ENCODE data around the gene NPAS3. TPM values are rescaled to one million over a fixed set of nuclear protein-coding genes. Genes with fewer than 3 reads are reported as not detected.

The NPAS3 gene
- 1 to 10 TPM; 2.0 to 9.5 (median 4.6) TPM for total RNA-seq
- polyA plus RNA-seq = under 1 TPM; 0.13 to 0.45 (median 0.24) TPM
- long read RNA-seq, donor 1 = 0 reads
- long read RNA-seq, donor 2 = 0 reads

DNA sequence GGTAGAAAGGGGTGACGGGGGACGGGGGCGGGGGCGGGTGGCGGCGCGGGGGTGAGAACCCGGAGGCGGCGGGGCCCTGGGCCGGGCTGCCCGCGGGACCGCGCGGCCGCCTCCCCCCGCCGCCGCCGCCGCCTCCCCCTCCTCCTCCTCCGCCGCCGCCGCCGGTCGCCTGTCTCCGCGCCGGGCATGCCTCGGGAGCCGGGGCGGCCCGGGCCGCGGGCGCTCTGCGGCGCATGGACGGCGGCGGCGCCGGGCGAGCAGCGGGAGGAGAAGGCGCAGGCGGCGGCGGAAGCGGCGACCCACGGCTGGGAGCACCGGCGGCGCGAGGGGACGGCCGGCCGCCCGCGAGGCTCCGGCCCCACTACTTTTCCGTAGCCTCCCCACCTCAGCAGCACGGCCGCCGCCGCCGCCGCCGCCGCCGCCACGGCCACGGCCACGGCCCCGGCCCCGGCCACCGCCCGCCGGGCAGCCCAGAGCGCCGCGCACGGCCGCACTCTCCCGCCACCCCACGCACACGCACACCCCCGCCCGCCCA is at the start of gene NPAS3:
Gene NPAS3 (plus strand): TSS at position 161 of the 535 bp plus-strand sequence.
- WGBS, 5 donors = 1 to 3% (median 2%) methylated on average over 30 to 87 of the region's 92 CpGs
- Histone ChIP-seq H3K36me3 (no peaks in the 10 kb centered on the region), H3K27ac (peak within 1 kb of the TSS in 7 of 8 donors; percentile 82 to 87 (median 86)), H3K9me3 (no peaks in the 10 kb centered on the region), H3K4me1 (peaks cover 0 to 42% (median 16%) of the 10 kb centered on the region in 6 donors), H3K4me3 (peak within 1 kb of the TSS; percentile 22 to 71 (median 44)), H3K27me3 (replicated peaks in 1 of 7) (peaks cover 3 to 75% (median 17%) of the 10 kb centered on the region in 7 donors)
- DNase-seq = no peak
- TF ChIP-seq POLR2A (IDR thresholded peaks at IDR 0.05) (no peak), POLR2AphosphoS5 (IDR thresholded peaks at IDR 0.05) (no peak), CTCF (IDR thresholded peaks at IDR 0.05 in 8 of 11, conservative IDR thresholded peaks at IDR 0.05 in 3 of 11) (no peak)
- intact Hi-C loops (cut with DNase I; ENCODE audit: low total_unique reads) = no loop called here

DNA sequence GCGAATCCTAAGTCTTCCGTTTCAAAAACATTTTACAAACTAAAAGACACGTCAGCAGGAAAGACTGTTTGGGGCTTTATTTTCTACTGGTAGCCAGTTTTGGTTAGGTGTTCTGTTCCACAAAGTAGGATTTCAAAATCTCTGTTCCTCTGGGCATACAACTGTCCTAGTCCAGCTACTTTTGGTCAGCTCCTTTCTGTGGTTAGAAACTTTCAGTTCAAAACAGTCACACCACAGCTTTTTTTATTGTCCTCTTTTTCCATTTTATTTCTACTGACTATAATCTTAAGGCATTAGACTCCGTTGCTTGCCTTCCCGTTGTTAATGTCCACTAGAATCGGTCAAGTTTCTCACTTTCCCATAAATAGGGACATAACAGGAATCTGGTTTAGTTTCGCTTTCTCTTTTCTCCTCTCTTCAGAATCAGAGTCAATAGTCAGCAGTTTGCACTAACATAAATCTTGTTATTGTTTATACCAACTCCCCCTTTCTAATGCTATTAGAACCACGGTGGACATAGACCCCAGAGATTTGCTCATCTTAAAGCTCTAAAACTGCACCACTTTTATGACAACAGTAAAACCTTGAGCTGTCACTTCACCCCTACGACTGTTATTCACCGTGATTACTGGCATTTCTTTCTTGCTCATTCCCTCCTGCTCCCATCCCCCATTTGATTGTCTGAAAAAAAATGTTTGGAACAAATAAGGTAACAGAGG is 41.5 kb upstream of the NPAS3 start:
- H3K36me3 ChIP-seq = no peaks in the 10 kb centered on the region
- WGBS, 5 donors = 24 to 35% (median 29%) methylated on average over 10 of the region's 10 CpGs
- intact Hi-C loops (cut with DNase I; ENCODE audit: low total_unique reads) = no loop called here
- peak overlapping the region in 6 of 8 donors; percentile 14 to 62 (median 24) for H3K4me3 ChIP-seq
- peak overlapping the region; percentile 14 to 85 (median 81) for H3K27ac ChIP-seq
- DNase-seq = no peak
- no peak for TF ChIP-seq CTCF (IDR thresholded peaks at IDR 0.05 in 8 of 11, conservative IDR thresholded peaks at IDR 0.05 in 3 of 11)
- no peak for TF ChIP-seq POLR2AphosphoS5 (IDR thresholded peaks at IDR 0.05)
- H3K9me3 ChIP-seq = no peaks in the 10 kb centered on the region
- no peaks in the 10 kb centered on the region for H3K27me3 ChIP-seq (replicated peaks in 1 of 7)
- H3K4me1 ChIP-seq = peaks cover 0 to 6% (median 0%) of the 10 kb centered on the region in 6 donors

DNA sequence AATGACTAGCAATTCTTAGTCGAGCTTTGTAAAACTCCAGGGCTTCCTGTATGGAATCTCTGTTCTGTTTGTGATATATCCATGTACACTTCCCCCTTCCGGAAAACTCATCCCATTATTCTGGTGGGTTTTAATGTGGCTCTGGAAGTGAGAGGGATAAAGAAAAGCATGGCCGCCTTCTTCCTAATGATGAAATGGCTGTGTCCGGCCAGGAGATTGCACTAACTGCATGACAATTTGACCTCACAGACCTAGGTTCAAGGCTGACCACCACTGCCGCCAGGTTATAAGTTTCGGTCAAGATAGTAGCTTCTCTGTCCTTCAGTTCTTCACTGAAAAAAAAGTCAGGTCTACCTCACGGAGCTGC is 41.0 kb upstream of the NPAS3 start:
- Histone ChIP-seq H3K4me3 (peak overlapping the region in 6 of 8 donors; percentile 14 to 62 (median 24)), H3K27ac (peak overlapping the region in 7 of 8 donors; percentile 75 to 85 (median 82))
- no peak for DNase-seq

More for the DNA sequence above, 41.0 kb upstream of the NPAS3 start:
- intact Hi-C loops (cut with DNase I; ENCODE audit: low total_unique reads) = no loop called here
- Histone ChIP-seq H3K9me3 (no peaks in the 10 kb centered on the region), H3K4me1 (peaks cover 0 to 6% (median 0%) of the 10 kb centered on the region in 6 donors), H3K27me3 (replicated peaks in 1 of 7) (no peaks in the 10 kb centered on the region), H3K36me3 (no peaks in the 10 kb centered on the region)
- WGBS, 5 donors = 64 to 78% (median 70%) methylated on average over 7 of the region's 7 CpGs
- no peak for TF ChIP-seq CTCF (IDR thresholded peaks at IDR 0.05 in 8 of 11, conservative IDR thresholded peaks at IDR 0.05 in 3 of 11)
- TF ChIP-seq POLR2AphosphoS5 (IDR thresholded peaks at IDR 0.05) = no peak
- no peak for TF ChIP-seq POLR2A (IDR thresholded peaks at IDR 0.05)
